T-cell (primary cell): Measurements from ENCODE around the gene IBSP. TPM values are rescaled to one million over a fixed set of nuclear protein-coding genes. Genes with fewer than 3 reads are reported as not detected.

Experiments
- ATAC-seq, 4 experiments: fragments of 200-7000 bp in 3 of 4; fragments of 150-1000 bp in 1 of 4; cut with Tn5 transposase; replicated peaks in 1 of 4; 1 replicate in 3 of 4; 2 replicates in 1 of 4; pipeline ENCODE4 v1.10.0; 2021; ENCODE audit warnings: moderate library complexity in 3 of 4, mild to moderate bottlenecking in 2 of 4, moderate number of reproducible peaks in 1 of 4
- CTCF ChIA-PET, 2 donors: fragments of 300-600 bp; sonication (Branson Sonifier 250); formaldehyde crosslinking; loops; one replicate each; lab custom pipeline; 2022; ENCODE audit warnings: antibody characterized with exemption in 2 of 2; lab: Charles Lee
- POLR2A ChIA-PET, 2 donors: fragments of 300-600 bp; sonication (Branson Sonifier 250); formaldehyde crosslinking; loops; one replicate each; lab custom pipeline; 2022; ENCODE audit warnings: antibody characterized with exemption in 2 of 2; lab: Charles Lee
- DNase-seq, 35 experiments: peaks; one replicate each; pipeline versions ENCODE4 v3.0.0 to v3.0.0-alpha.2; 2013 to 2023
- H3K27ac ChIP-seq: one replicate; pipeline ENCODE4 v1.5.1; 2013; ENCODE audit warnings: low read length
- H3K27me3 ChIP-seq, 2 experiments: replicated peaks in 1 of 2; 1 replicate in 1 of 2; 2 replicates in 1 of 2; pipeline versions ENCODE4 v1.6.1 to v1.7.0; 2013; ENCODE audit warnings: low read length in 1 of 2, mixed read lengths in 1 of 2; ENCODE audit not compliant: control insufficient read depth in 2 of 2, insufficient read depth in 2 of 2; ENCODE audit errors: extremely low read depth in 1 of 2
- H3K36me3 ChIP-seq, 2 donors: 1 replicate in 1 of 2; 2 replicates in 1 of 2; pipeline versions ENCODE4 v1.6.1 to v1.7.0; 2013; ENCODE audit warnings: low read length in 1 of 2; ENCODE audit not compliant: control insufficient read depth in 2 of 2, insufficient read depth in 1 of 2; ENCODE audit errors: extremely low read depth in 1 of 2
- H3K4me1 ChIP-seq, 2 experiments: 1 replicate in 1 of 2; 2 replicates in 1 of 2; pipeline versions ENCODE4 v1.6.1 to v1.7.0; 2013; ENCODE audit warnings: low read length in 2 of 2, mixed read lengths in 1 of 2; ENCODE audit not compliant: insufficient read depth in 2 of 2, control insufficient read depth in 1 of 2; ENCODE audit errors: extremely low read depth in 1 of 2
- H3K4me3 ChIP-seq, 2 donors: 1 replicate in 1 of 2; 2 replicates in 1 of 2; pipeline versions ENCODE4 v1.5.1 to v1.7.0; 2013; ENCODE audit warnings: mild to moderate bottlenecking in 2 of 2, low read length in 1 of 2, moderate library complexity in 1 of 2; ENCODE audit not compliant: control insufficient read depth in 1 of 2; ENCODE audit errors: extremely low read depth in 1 of 2
- H3K9me3 ChIP-seq: 2 replicates; pipeline ENCODE4 v1.7.0; 2013
- H3K27ac Mint-ChIP-seq, 2 donors: one replicate each; pipeline ENCODE4 v1.8.0; 2020 to 2021; ENCODE audit warnings: mild to moderate bottlenecking in 2 of 2, mixed read lengths in 2 of 2
- H3K27me3 Mint-ChIP-seq, 2 donors: one replicate each; pipeline ENCODE4 v1.8.0; 2021 to 2022; ENCODE audit warnings: mixed read lengths in 2 of 2
- H3K36me3 Mint-ChIP-seq: one replicate; pipeline ENCODE4 v1.8.0; 2021; ENCODE audit warnings: mixed read lengths
- H3K4me1 Mint-ChIP-seq, 3 donors: one replicate each; pipeline ENCODE4 v1.8.0; 2020 to 2022; ENCODE audit warnings: mixed read lengths in 3 of 3, mild to moderate bottlenecking in 1 of 3
- H3K4me3 Mint-ChIP-seq, 3 donors: one replicate each; pipeline ENCODE4 v1.8.0; 2020 to 2022; ENCODE audit warnings: mild to moderate bottlenecking in 3 of 3, mixed read lengths in 3 of 3, moderate library complexity in 3 of 3
- H3K9me3 Mint-ChIP-seq, 3 donors: one replicate each; pipeline ENCODE4 v1.8.0; 2020 to 2022; ENCODE audit warnings: mixed read lengths in 3 of 3
- WGBS: methylation state at CpG from one replicate; pipeline ENCODE4 v1.1.5; 2013; ENCODE audit warnings: missing lambda C conversion rate; ENCODE audit not compliant: insufficient coverage; 5-methylcytosine and 5-hydroxymethylcytosine counted together
- total RNA-seq, 35 experiments: library from RNA in 6 of 35; stranded (reverse) in 6 of 35; fragments of 120-200 nt in 1 of 35; gene quantifications; one replicate each; pipeline versions ENCODE4 v1.2.1 to v1.2.4 and lab custom pipeline; 2013 to 2026

IBSP gene
- total RNA-seq, 5 donors from 2014 or later (not counting 1 experiment from before 2014, with no cell fraction given), result not detected

DNA sequence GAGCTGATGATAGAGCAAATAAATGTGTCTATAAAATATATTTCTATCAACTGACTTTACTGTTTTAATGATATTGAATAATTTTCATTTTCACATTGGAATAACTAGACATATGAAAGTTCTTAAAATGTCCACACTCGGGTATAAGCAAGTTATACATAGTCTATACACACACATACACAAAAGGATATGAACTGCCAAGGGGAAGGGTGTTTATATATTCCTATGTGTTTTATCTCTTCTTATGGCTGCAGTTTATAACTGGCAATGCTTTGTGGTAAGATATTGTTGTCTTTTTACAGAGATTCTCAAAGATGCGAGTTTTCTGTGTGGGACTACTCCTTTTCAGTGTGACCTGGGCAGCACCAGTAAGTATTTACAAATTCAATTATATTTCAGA, 35.0 kb downstream of the IBSP start:
- WGBS, result no CpG with 5 or more reads among the region's 2 CpGs
- Mint-ChIP-seq H3K36me3 (no peaks in the 10 kb centered on the region), H3K9me3 (no peaks in the 10 kb centered on the region), H3K27me3 (peaks cover 2 to 14% of the 10 kb centered on the region in 2 donors), H3K4me3 (no peak overlapping the region), H3K4me1 (no peaks in the 10 kb centered on the region), H3K27ac (no peak overlapping the region)
- Histone ChIP-seq H3K36me3 (no peaks in the 10 kb centered on the region), H3K4me1 (no peaks in the 10 kb centered on the region), H3K27me3 (no peaks in the 10 kb centered on the region), H3K9me3 (no peaks in the 10 kb centered on the region), H3K4me3 (no peak overlapping the region), H3K27ac (no peak overlapping the region)
- ChIA-PET POLR2A (no interaction called here), CTCF (no interaction called here)
- DNase-seq (no peak), ATAC-seq (no peak)

- H3K36me3 ChIP-seq, result no peaks in the 10 kb centered on the region
- H3K27ac ChIP-seq, result no peak overlapping the region
- no peak overlapping the region for H3K4me3 ChIP-seq
- no peaks in the 10 kb centered on the region for H3K4me1 ChIP-seq
- Mint-ChIP-seq H3K4me1 (no peaks in the 10 kb centered on the region), H3K4me3 (no peak overlapping the region), H3K27me3 (peaks cover 4 to 9% of the 10 kb centered on the region in 2 donors), H3K27ac (no peak overlapping the region), H3K36me3 (no peaks in the 10 kb centered on the region), H3K9me3 (no peaks in the 10 kb centered on the region)
- WGBS, result no CpG with 5 or more reads among the region's 2 CpGs
- no peaks in the 10 kb centered on the region for H3K27me3 ChIP-seq
- ATAC-seq (no peak), DNase-seq (no peak)
- CTCF ChIA-PET, result interaction anchor here in 1 of 2 donors (0.7 kb wide), 1 partner anchor 13 kb away, joined by 3 read pairs; no protein-coding TSS in a partner anchor
- POLR2A ChIA-PET, result no interaction called here
- H3K9me3 ChIP-seq, result no peaks in the 10 kb centered on the region
These were observed 35.8 kb downstream of the IBSP start for GRCh38 chr4:87835197-87835596.

GRCh38 chr4:87835743-87836142, 36.4 kb downstream of the IBSP start:
- CTCF ChIA-PET, result interaction anchor here (0.6 to 0.7 kb wide), 2 partner anchors 8 to 13 kb away, joined by 3 read pairs; no protein-coding TSS in a partner anchor
- Mint-ChIP-seq H3K9me3 (no peaks in the 10 kb centered on the region), H3K27ac (no peak overlapping the region), H3K36me3 (no peaks in the 10 kb centered on the region), H3K4me1 (no peaks in the 10 kb centered on the region), H3K4me3 (no peak overlapping the region), H3K27me3 (peaks cover 8 to 11% of the 10 kb centered on the region in 2 donors)
- ATAC-seq, result no peak
- Histone ChIP-seq H3K27ac (no peak overlapping the region), H3K4me3 (no peak overlapping the region), H3K27me3 (no peaks in the 10 kb centered on the region), H3K4me1 (no peaks in the 10 kb centered on the region), H3K36me3 (no peaks in the 10 kb centered on the region), H3K9me3 (no peaks in the 10 kb centered on the region)
- POLR2A ChIA-PET, result no interaction called here
- no peak for DNase-seq
- WGBS, result 100% methylated on average over 1 of the region's 2 CpGs

DNA sequence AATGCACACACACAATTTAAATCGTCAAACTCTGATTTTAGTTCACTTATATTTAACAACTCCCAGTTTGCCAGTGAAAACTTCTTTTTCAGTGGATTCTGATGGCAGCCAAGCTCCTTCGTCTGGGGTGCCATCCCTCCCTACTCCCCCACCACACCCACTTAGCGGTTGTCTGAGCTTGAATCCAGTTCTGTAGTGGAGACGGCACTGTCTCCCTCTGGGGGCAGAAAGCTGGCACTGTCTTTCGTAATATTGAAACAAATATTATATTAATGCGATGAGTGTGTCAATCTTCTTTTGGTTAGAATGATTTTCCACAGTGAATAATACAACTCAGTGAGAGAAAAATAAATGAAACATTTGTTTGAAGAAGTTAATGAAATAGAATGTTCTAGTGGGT, 38.9 kb downstream of the IBSP start:
- WGBS, result 90% methylated on average over 1 of the region's 6 CpGs
- POLR2A ChIA-PET, result no interaction called here
- Histone ChIP-seq H3K36me3 (no peaks in the 10 kb centered on the region), H3K4me1 (no peaks in the 10 kb centered on the region), H3K9me3 (no peaks in the 10 kb centered on the region), H3K27ac (no peak overlapping the region), H3K27me3 (no peaks in the 10 kb centered on the region), H3K4me3 (no peak overlapping the region)
- no peak overlapping the region for H3K4me3 Mint-ChIP-seq
- no peak overlapping the region for H3K27ac Mint-ChIP-seq
- H3K36me3 Mint-ChIP-seq, result no peaks in the 10 kb centered on the region
- peaks cover 12 to 20% of the 10 kb centered on the region in 2 donors for H3K27me3 Mint-ChIP-seq
- no peaks in the 10 kb centered on the region for H3K9me3 Mint-ChIP-seq
- ATAC-seq (no peak), DNase-seq (no peak)
- H3K4me1 Mint-ChIP-seq, result no peaks in the 10 kb centered on the region
- CTCF ChIA-PET, result interaction anchor here in 1 of 2 donors (0.9 to 1.7 kb wide), 3 partner anchors 10 to 15 kb away, joined by 3 to 5 read pairs (median 3); no protein-coding TSS in a partner anchor

DNA sequence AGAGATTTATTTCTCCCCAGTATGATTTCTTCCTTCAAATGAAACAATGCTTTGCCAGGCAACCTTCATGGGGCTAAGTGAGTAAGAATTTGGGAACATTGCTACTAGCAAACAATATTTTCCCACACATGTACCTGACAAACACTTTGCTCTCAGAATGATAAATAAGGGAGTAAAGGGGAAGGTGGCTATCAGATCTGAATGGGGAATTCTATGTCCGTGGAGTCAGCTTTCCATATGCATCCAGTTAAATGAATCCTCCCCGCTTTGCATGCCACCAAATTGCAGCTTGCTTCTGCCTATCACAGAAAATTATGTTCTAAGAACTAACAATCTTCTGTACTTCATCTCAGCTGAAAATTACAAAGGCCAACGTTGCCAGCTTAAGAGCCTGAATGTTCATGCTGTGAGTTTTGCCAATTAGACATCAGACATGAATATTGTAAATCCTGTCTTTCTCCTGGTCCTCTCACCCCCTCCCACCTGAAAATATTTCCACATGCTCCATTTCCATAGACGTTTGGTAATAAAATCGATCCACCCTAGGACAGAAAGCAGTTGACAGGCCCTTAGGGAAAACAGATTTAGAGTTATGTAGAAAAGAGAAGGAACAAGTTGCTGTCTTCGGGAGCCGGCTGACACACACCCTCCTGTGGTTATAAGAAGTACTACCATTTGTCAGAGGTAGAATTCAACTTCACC, 39.7 kb downstream of the IBSP start:
- H3K9me3 ChIP-seq, result no peaks in the 10 kb centered on the region
- ChIA-PET POLR2A (no interaction called here), CTCF (interaction anchor here (0.5 to 1.0 kb wide), 5 partner anchors 10 to 361 kb away, joined by 3 to 6 read pairs (median 3); no protein-coding TSS in a partner anchor)
- no peaks in the 10 kb centered on the region for H3K27me3 ChIP-seq
- ATAC-seq (peak in 1 of 4 experiments; percentile 48), DNase-seq (peak in 1 of 35 experiments; percentile 24)
- no peak overlapping the region for H3K27ac ChIP-seq
- no peaks in the 10 kb centered on the region for H3K4me1 Mint-ChIP-seq
- no peaks in the 10 kb centered on the region for H3K4me1 ChIP-seq
- H3K27ac Mint-ChIP-seq, result no peak overlapping the region
- no peaks in the 10 kb centered on the region for H3K36me3 ChIP-seq
- no peaks in the 10 kb centered on the region for H3K36me3 Mint-ChIP-seq
- H3K9me3 Mint-ChIP-seq, result no peaks in the 10 kb centered on the region
- H3K4me3 Mint-ChIP-seq, result no peak overlapping the region
- H3K27me3 Mint-ChIP-seq, result peaks cover 17 to 22% of the 10 kb centered on the region in 2 donors
- H3K4me3 ChIP-seq, result no peak overlapping the region
- WGBS, result 60% methylated on average over 3 of the region's 7 CpGs

GRCh38 chr4:87839592-87839946, 40.2 kb downstream of the IBSP start:
- ChIA-PET POLR2A (no interaction called here), CTCF (interaction anchor here (0.5 to 0.8 kb wide), 3 partner anchors 10 to 94 kb away, joined by 3 to 6 read pairs (median 3); no protein-coding TSS in a partner anchor)
- no peaks in the 10 kb centered on the region for H3K27me3 ChIP-seq
- H3K4me1 Mint-ChIP-seq, result no peaks in the 10 kb centered on the region
- WGBS, result no CpG with 5 or more reads among the region's 1 CpG
- DNase-seq (no peak), ATAC-seq (no peak)
- no peaks in the 10 kb centered on the region for H3K36me3 Mint-ChIP-seq
- no peaks in the 10 kb centered on the region for H3K9me3 Mint-ChIP-seq
- no peak overlapping the region for H3K27ac Mint-ChIP-seq
- H3K4me3 Mint-ChIP-seq, result no peak overlapping the region
- H3K36me3 ChIP-seq, result no peaks in the 10 kb centered on the region
- no peak overlapping the region for H3K4me3 ChIP-seq
- H3K4me1 ChIP-seq, result no peaks in the 10 kb centered on the region
- no peak overlapping the region for H3K27ac ChIP-seq
- peaks cover 17 to 18% of the 10 kb centered on the region in 2 donors for H3K27me3 Mint-ChIP-seq
- no peaks in the 10 kb centered on the region for H3K9me3 ChIP-seq
